Astrocyte of the cerebellum (primary cell): ENCODE measurements around the gene DUSP8.
A peak's percentile ranks its signal among the peaks of the same experiment; 100 is the strongest.

Experiments
- DNase-seq: peaks from one replicate; pipeline ENCODE4 v3.0.0-alpha.2; 2011; ENCODE audit warnings: low read depth
- H3K4me3 ChIP-seq: 2 replicates; pipeline ENCODE4 v1.5.1; 2011; ENCODE audit warnings: mild to moderate bottlenecking, low read depth, low read length, moderate library complexity
- in situ Hi-C: cut with HindIII; loops from 2 replicates; pipeline ENCODE4 v1.10.0; 2017; ENCODE audit warnings: low sequenced_read_pairs
- TF ChIP-seq, protein P1 (sequence below): IDR thresholded peaks from 2 replicates; pipeline ENCODE4 v1.5.1; 2012; ENCODE audit warnings: low read length, low read depth, moderate library complexity, mild to moderate bottlenecking; ENCODE audit errors: missing control alignments

The DUSP8 gene

DNA sequence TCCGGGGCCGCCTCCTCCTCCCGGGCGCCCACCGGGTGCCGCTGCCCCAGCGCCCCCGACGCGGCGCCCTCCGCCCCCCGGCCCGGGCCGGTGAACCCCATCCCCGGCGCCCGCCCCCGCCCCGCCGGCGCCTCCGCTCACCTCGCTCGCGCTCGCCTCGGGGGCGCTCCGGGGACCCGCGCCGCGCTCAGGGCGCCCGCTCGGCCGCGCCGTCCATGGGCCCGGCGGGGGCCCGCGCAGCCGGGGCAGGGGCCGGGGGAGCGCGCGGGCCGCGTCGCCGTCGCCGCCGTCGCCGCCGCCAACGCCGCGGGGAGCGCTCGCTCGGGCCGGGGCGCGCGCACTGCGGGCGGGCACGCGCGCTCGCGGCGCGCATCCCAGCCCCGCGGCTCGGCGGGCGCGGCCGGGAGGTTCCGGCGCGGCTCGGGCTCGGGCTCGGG, 293 bp downstream of the DUSP8 start:
- in situ Hi-C loops, result no loop called here
- TF ChIP-seq, protein P1, sequence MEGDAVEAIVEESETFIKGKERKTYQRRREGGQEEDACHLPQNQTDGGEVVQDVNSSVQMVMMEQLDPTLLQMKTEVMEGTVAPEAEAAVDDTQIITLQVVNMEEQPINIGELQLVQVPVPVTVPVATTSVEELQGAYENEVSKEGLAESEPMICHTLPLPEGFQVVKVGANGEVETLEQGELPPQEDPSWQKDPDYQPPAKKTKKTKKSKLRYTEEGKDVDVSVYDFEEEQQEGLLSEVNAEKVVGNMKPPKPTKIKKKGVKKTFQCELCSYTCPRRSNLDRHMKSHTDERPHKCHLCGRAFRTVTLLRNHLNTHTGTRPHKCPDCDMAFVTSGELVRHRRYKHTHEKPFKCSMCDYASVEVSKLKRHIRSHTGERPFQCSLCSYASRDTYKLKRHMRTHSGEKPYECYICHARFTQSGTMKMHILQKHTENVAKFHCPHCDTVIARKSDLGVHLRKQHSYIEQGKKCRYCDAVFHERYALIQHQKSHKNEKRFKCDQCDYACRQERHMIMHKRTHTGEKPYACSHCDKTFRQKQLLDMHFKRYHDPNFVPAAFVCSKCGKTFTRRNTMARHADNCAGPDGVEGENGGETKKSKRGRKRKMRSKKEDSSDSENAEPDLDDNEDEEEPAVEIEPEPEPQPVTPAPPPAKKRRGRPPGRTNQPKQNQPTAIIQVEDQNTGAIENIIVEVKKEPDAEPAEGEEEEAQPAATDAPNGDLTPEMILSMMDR, result no peak
- peak overlapping the region; percentile 43 for H3K4me3 ChIP-seq
- DNase-seq, result no peak

- no peak for DNase-seq
- TF ChIP-seq, protein P1, result no peak
- in situ Hi-C loops, result no loop called here
- peak overlapping the region; percentile 43 for H3K4me3 ChIP-seq
Measured at GRCh38 chr11:1570896-1571759, 943 bp downstream of the DUSP8 start.

- DNase-seq, result no peak
- H3K4me3 ChIP-seq, result peak overlapping the region; percentile 43
- TF ChIP-seq, protein P1, result no peak
- in situ Hi-C loops, result no loop called here
Measured at GRCh38 chr11:1570531-1570895, 1.6 kb downstream of the DUSP8 start.

DNA sequence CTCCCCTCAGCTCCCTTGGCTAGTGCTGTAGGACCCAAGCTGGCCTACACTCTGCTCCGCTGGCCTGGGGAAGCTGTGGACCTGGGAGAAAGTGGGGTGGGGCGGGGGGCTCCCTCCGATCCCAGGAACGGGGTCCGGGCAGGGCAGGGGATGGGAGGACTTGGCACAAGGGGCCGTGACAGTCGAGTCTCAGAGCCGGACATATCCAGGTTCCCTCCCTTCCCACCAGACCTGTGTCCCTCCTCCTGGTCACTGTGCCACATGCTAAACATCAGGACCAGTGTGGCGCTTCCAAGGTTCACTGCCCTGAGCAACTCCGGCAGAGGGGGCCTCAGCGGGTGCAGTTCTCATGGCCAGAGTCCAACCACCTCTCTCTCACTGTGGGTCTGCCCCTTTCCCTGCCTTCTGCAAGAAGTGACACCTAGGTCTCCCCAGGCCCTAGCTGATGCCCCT, 2.0 kb downstream of the DUSP8 start:
- H3K4me3 ChIP-seq, result no peak overlapping the region
- no peak for DNase-seq
- in situ Hi-C loops, result no loop called here
- TF ChIP-seq, protein P1, result no peak

- DNase-seq, result no peak
- H3K4me3 ChIP-seq, result no peak overlapping the region
- TF ChIP-seq, protein P1, result no peak
- in situ Hi-C loops, result no loop called here
Measured at GRCh38 chr11:1569251-1569780, 2.8 kb downstream of the DUSP8 start.

GRCh38 chr11:1568441-1568911, 3.6 kb downstream of the DUSP8 start:
- TF ChIP-seq, protein P1, result no peak
- no peak overlapping the region for H3K4me3 ChIP-seq
- in situ Hi-C loops, result no loop called here
- DNase-seq, result no peak
